GM19238 (cell line): ENCODE data around the gene FCGR2B.
A peak's percentile ranks its signal among the peaks of the same experiment; 100 is the strongest.
"Not testable (repeated sequence)": the region's sequence is repeated elsewhere in the genome, so short reads cannot be mapped to it uniquely, and the experiment has no call there.

Experiments used
- DNase-seq: peaks from one replicate; pipeline ENCODE4 v3.0.0; 2011; ENCODE audit warnings: low spot score; ENCODE audit not compliant: insufficient read length

FCGR2B gene

DNA sequence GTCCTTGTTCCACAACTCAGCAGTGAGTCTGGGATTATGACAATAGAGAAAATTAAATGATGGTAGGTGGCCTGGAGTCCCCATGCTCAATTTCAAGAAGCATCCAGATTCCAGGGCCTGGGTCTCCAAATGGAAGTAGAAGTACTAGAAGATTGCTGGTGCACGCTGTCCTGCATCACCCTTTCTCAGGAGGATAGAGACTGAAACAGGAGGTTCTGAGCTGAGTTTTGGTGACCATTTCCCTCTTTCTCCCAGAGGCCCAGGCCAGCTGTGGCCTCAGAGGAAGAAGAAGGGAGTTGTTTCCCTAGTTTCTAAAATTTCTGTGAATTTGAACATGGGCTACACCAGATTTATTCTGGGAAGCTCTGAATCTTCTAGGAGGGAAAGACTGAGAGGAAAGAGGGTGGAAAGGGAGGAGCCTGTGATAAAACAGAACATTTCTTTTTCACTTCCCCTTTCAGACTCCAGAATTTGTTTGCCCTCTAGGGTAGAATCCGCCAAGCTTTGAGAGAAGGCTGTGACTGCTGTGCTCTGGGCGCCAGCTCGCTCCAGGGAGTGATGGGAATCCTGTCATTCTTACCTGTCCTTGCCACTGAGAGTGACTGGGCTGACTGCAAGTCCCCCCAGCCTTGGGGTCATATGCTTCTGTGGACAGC lies at the start of gene FCGR2B:
Gene FCGR2B (plus strand): TSS at position 460 of the 656 bp plus-strand sequence. CDS start 99 bp downstream, at position 559.
- DNase-seq = not testable (repeated sequence)

DNA sequence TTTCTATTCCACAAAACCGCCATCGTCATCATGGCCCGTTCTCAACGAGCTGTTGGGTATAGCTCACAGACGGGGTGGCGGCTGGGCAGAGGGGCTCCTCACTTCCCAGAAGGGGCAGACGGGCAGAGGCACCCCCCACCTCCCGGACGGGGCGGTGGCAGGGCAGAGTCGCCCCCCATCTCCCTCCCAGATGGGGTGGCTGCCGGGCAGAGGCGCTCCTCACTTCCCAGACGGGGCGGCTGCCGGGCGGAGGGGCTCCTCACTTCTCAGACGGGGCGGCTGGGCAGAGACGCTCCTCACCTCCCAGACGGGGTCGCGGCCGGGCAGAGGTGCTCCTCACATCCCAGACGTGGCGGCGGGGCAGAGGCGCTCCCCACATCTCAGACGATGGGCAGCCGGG lies 46.5 kb upstream of the FCGR2B start:
- not testable (repeated sequence) for DNase-seq

DNA sequence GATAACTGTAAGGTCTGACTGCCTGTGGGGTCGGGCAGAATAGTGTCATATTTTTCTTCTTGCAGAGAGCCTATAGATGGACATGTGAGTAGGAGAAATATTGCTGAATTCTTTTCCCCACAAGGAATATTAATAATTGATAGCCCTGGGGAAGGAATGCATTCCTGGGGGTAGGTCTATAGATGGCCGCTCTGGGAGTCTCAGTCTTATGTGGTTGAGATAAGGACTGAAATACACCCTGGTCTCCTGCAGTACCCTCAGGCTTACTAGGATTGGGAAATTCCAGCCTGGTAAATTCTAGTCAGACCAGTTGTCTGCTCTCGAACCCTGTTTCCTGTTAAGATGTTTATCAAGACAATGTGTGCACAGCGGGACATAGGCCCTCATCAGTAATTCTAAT lies 44.4 kb upstream of the FCGR2B start:
- not testable (repeated sequence) for DNase-seq

DNA sequence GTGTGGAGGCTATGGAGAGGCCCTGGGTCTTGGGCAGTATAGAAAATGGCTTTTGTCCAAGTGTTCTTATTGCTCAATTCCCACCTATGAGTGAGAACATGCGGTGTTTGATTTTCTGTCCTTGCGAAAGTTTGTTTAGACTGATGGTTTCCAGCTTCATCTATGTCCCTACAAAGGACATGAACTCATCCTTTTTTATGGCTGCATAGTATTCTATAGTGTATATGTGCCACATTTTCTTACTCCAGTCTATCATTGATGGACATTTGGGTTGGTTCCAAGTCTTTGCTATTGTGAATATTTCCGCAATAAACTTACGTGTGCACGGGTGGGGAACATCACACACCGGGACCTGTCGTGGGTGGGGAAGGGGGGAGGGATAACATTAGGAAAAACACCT lies 42.5 kb upstream of the FCGR2B start:
- not testable (repeated sequence) for DNase-seq

DNA sequence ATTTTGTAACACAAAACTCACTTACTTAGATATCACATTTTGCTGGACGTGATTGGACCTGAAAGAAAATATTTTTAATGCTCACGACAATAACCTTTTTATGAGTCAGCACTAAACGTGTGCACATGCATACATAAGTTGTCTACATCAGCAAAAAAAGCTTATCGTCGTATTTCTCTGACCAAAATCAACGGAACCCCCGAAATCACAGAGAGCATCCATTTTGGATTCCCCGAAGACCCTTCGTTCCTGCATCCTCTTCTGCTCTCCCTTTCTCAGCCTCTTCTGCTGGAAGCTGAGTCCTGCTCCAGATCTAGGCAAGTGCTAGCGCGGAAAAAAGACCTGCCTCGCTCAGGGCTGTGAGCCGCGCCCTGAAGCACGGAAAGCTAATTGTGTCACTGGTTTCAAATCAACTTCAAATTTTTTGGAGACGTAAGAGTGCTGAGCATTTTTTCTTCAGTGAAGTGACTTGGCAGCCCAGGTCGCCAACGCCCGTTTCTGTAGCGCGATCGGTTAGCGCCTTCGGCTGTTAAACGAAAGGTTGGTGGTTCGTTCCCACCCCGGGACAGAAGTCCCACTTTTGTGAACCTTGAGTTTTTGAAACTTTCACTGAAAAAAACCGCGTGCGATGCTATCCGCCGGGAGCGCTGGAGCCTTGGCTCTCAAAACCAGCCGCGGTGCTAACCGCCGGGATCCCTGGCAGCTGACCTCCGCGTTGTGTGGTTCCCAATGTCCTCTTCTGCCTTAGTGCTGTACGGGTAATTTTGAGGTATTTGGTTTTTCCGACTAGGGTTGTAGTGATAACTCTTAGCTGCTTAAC lies 41.6 kb upstream of the FCGR2B start:
- DNase-seq = peak; percentile 30

DNA sequence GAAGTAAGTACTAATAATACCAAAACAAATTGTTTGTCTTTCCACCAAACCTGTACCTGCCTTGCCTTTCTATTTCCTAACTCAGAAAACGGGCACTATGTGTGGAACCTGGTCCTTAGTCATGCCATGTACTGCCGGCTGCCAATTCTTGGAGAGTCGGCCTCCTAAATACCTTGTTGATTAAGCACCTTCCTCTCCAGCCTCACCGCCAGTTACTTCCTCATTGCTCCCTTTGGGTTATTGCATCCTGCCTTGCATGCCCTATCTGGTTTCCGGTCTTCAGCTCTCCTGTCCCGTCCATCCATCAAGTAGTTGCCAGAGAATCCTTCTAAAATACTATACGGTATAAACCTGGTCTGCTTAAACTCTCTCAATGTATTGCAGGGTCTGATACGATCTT lies 40.9 kb upstream of the FCGR2B start:
- not testable (repeated sequence) for DNase-seq

DNA sequence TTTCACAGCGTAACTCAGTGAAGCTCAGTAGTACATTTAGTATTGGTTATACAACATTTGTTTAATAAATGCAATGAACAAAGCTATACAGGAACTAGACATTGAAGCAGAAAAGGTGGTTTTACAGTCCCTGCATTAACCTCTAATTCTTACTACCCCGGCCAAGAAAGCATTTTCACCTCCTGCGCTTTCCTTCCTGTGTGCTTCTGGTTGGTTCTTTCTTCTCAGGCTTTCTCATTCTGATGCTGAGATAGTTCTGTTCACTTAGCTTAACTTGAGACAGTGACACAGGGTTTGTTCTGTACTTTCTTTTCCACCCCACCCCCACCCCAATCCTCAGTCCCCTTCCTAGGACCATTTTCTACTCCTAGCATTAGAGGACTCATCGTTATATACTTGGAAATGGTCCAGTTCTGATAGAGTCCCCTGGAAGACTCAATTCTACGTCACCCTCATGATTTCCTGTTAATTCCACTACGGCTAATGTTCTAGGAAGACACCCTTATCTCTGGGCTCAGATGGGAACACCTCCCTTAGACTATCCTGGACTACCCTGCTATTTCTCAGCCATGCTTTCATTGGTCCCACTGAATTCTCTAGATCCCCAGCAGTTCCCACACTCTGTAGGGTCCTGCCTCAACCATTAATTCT lies 39.4 kb upstream of the FCGR2B start:
- not testable (repeated sequence) for DNase-seq

DNA sequence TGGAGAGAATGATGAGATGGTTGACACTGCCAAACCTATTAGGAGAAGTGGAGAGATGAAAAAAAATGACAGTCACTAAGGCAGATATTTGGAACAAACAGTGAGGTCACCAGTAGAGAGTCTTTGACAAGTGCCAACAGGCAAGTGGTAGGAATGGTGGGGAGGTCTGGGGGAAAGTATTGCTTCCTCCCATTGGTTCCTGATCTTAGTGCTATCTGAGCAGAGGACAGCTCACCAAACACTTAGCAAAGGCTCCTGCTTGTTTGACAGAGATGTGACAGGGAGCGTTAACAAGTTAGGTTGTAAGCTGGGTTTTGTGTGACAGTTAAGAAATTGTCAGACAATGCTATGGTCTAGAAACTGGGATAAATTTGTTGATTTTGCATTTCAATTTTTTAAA lies 38.3 kb upstream of the FCGR2B start:
- DNase-seq = not testable (repeated sequence)

DNA sequence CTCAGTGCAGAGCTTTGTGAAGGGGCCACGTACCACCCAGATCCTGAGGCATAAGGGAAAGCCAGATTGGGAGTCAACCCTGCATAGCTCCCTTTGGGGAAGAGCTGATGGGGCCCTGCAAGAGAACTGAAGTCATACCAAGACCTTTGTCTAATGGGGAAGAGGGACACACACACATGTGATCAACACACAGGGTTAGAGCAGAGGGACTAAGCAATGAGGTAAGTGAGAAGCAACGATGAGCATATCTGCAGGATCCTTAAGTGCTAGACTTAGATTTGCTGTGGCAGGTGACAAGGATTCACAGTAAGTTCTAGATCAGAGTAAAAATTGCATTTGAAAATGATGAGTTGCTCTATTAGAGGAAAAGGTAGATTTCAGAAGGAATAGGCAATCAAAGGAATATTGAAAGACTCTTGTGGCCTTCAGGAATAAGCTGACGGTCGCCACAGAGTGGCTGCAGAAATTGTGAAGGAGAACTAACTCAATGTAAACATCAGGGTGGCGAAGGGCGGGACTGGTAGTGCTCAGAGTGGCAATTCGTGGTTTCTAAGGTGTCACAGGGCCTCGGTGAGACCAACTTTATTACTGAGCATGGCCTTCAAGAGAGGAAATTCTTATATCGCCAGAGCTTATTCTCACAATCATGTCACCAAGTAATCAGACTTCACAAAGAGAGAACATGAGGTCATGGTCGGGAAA lies 36.3 kb upstream of the FCGR2B start:
- DNase-seq = not testable (repeated sequence)

DNA sequence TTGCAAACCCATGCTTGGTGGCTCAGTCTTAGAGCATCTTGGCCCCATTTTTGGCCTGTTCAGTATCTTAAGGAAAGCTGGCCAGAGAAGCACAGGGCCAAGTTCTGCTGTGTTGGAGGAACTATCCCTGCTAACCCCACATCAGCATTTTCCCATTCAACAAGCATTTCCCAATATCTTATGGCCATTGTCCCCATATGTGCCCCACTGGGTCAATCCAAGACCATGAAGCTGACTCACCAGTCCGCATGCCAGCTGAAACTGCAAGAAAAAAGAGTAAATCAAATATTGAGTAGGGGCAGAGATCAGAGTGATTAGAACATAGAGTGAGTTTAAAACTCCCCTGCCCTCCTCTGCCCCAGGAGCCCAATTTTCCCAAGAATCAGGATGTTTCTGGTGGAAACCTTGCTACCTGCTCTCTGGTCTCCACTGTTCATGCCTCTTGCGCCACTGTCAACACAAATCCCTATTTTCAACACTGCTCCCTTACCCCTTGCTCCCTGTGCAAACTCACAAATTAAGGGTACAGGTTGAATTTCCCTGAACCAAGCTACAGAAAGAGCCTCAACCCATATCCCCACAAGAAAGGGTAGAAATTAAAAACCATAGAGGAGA lies 32.7 kb upstream of the FCGR2B start:
- not testable (repeated sequence) for DNase-seq

DNA sequence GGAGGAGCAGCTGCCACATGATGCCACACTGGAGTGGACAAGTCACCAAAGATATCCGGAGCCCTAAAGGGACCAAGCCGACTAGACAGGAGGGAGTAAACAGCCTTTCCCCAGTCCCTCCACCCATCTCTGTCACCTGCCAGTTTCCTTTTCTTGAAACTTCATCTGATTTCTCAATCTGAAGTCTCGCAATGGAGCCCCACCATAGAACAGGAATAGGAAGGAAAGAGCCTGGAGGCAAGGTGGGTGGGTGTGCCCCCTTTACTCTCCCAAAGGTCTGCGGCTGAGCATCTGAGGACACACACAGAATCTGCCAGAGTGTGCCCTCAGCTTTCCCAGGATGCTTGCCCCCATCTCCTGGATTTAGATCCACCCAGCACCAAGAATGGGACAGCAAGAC lies 31.9 kb upstream of the FCGR2B start, which contains the start of gene FCGR3B:
Gene FCGR3B (minus strand): TSS at position 101 of the 400 bp plus-strand sequence. CDS start 82 bp downstream, at position 19.
- DNase-seq = no peak

DNA sequence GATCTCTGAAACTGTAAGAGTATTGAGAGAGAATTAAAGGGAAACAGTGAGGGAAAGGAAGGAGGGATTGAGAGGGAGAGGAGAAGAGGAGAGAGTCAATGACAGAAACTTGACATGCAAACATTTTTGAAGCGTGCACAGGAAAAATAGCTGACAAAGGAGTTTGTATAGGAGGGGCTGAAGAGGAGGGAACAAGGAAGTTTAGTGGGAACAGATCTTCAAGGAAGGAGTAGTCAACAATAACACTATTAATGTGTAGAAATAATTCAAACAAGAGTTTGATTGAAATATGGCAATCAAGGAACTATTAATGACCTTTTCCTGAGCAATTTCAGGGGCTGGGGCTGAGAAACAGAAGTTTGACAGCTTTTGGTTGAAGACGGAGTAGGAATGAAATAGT lies 27.9 kb upstream of the FCGR2B start:
- not testable (repeated sequence) for DNase-seq

DNA sequence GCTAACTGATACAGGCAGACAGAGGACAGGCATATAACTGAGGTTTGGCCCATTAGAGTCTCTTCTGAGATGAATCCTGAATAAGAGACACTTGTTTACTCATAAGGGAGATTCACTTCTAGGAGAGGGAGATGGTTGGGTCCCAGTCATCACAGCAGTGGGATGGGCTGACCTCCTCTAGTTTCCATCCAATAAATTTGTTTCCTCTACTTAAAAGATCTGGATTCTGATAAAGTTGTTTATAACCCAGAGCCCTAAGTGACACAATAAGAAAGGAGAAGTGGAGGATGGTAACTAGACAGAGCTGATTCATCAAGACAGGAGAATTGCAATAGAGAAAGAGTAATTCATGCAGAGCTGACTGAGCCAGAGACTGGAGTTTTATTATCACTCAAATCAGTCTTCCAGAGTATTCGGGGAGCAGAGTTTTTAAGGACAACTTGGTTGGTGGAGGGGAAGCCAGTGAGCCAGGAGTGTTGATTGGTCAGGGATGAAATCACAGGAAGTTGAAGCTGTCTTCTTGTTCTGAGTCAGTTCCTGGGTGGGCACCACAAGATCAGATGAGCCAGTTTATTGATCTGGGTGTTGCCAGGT lies 26.7 kb upstream of the FCGR2B start:
- DNase-seq = not testable (repeated sequence)

DNA sequence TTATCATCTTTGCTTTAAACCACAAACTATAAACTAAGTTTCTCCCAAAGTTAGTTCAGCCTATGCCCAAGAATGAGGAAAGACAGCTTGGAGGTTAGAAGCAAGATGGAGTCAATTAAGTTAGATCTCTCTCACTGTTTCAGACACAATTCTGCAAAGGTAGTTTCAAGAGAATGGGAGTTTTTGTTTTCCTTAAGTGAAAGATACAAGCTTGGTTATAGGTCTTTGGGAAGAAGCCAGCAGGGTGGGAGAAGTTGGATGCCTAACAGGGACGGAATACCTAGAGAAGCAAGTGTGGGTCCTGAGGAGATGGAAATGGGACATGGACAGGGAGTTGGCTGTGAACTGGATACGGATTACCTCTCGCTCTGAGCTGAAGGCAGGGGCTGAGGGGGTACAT lies 26.0 kb upstream of the FCGR2B start:
- DNase-seq = not testable (repeated sequence)

DNA sequence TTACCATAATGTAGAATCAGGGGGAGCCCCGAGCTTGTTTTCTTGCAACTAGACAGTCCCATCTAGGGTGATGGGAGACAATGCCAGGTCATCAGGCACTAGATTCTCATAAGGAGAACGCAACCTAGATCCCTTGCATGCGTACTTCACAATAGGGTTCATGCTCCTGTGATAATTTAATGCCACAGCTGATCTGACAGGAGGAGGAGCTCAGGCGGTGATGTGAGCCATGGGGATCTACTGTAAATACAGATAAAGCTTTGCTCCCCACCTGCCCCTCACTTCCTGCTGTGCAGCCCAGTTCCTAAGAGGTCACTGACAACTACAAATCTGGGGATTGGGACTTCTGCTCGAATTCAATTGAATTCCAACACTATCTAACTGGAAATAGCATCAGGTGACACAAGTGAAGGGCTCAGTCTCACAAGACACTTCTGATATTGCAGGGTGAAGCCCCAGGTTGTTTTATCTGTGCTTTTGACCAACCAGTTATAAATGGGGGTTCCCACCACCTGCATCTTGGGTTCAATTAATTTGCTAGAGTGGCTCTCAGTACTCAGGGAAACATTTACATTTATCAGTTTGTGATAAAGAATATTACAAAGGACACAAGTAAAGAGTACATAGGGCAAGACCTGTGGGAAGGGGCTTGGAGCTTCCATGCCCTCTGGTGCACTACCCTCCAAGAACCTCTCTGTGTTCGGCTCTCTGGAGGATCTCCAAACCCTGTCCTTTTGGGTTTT lies 24.5 kb upstream of the FCGR2B start:
- DNase-seq = not testable (repeated sequence)

DNA sequence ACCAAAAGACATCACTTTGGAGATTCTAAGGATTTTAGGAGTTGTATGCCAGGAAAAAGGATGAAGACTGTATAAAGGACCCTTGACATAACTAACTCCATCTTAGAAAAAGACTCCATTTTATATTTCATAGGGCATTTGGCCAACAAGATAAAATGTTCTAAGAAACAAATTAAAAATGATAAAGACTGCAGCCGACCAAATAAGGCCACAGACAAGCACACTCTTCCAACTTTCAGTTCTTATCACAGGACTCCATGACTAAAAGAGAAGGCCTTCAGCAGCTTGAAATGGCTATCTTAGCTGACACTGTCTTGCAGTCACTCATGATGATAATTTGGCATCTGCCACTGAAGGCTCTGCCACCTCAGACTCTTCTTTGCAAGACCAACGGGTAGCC lies 23.7 kb upstream of the FCGR2B start:
- not testable (repeated sequence) for DNase-seq

DNA sequence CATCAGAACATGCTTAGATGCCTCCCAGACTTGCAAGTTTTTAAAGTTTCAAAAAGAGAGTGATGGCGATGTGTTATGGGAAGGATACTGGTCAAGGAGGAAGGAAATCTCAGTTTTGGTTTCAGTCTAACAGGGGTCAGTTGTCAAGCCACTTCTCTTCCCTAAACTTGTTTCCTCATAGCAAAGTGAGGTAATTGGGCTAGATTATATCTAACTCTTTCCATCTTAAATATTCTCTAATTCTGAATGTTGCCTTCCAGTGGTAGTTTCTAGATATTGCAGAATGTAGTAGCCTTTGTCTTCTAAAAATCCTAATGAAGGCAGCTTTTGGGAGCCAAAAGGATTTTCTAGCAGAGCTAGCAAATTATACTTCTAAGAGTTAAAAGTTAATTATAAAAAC lies 20.2 kb upstream of the FCGR2B start:
- not testable (repeated sequence) for DNase-seq

DNA sequence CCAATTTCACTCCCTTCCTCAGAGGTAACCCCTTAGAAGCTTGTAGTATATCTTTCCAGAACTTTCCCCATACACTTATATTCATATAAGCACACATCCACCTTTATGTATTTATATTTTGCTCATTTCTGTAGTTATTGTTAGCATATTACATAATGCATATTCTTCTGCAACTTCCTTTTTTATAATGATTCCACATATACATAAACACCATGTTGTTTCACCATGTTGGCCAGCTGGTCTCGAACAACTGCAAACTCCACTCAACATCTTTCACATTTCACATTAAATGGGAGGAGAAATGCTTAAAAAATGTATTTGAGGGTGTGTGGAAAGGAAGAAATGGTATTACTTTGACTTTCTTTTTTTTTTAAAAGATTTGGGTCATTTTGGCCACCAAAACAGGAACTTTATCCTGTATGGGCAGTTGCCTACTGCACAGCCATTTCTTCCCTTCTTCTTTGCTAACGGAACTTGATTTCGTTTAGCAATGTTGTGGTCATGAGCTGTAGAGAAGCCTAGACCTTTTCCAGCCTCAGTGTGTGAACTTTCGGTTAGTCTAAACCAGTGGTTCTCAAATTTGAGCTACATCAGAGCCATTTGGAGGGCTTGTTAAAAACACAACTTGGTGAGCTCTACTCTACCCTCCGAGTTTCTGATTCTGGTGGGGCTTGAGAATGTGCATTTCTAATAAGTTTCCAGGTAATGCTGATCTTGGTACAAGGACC lies 19.3 kb upstream of the FCGR2B start:
- DNase-seq = not testable (repeated sequence)

DNA sequence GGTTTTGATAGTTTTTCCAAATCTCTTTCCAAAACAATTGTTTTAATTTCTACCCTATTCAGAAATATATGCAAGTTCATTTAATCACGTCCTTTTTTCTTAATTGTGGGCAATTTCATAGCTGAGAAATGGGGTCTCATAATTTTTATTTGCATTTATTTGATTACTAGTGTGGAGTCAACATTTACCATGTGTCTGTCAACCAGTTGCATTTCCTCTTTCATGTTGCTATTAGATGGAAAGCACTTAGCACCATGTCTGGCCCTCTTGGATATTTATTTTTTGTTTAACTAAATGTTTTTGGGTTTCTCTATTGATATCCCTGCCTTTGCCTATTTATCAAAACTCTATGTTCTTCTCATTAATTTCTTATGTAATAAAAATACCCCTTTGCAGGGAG lies 18.1 kb upstream of the FCGR2B start:
- DNase-seq = not testable (repeated sequence)
